Measurements from ENCODE around the gene THRAP3.
A peak's percentile ranks its signal among the peaks of the same experiment; 100 is the strongest.

GRCh38 chr1:36217670-36218069 is 6.6 kb upstream of the THRAP3 start:
- TF ChIP-seq CTCF (conservative IDR thresholded peaks at IDR 0.05; ENCODE audit: low read depth, low read length) (peak; percentile 48), EZH2 (IDR thresholded peaks at IDR 0.05; ENCODE audit: borderline replicate concordance, low read depth, low read length, poor library complexity, severe bottlenecking) (no peak)
